HepG2 (cell line): ENCODE measurements around the gene KCTD6. TPM values are rescaled to one million over a fixed set of nuclear protein-coding genes. Genes with fewer than 3 reads are reported as not detected.

ENCODE experiments used
- ERF ChIP-seq: IDR thresholded peaks from 2 replicates; pipeline ENCODE4 v1.6.1; 2018; ENCODE audit warnings: missing biosample characterization, missing genetic modification reagents
- FOXP1 ChIP-seq, 2 experiments: fragments of 450-650 bp in 1 of 2; IDR thresholded peaks; 2 replicates each; pipeline ENCODE4 v1.6.1; 2017 to 2018; ENCODE audit warnings: antibody characterized with exemption in 1 of 2
- KDM5A ChIP-seq: fragments of 200-600 bp; sonication (generic); IDR thresholded peaks from 2 replicates; pipeline ENCODE4 v1.7.0; 2018; ENCODE audit warnings: antibody characterized with exemption, mild to moderate bottlenecking, low read length, borderline replicate concordance
- MTERF4 ChIP-seq: sonication (generic); formaldehyde crosslinking; IDR thresholded peaks from 2 replicates; pipeline ENCODE4 v1.8.0; 2023; ENCODE audit warnings: mild to moderate bottlenecking, missing genetic modification reagents
- MYNN ChIP-seq: sonication (generic); formaldehyde crosslinking; IDR thresholded peaks from 2 replicates; pipeline ENCODE4 v1.4.0; 2020; ENCODE audit warnings: mild to moderate bottlenecking, low read depth, missing genetic modification reagents
- NR2F6 ChIP-seq, 2 experiments: IDR thresholded peaks; 2 replicates each; pipeline ENCODE4 v1.6.1; 2016; ENCODE audit warnings: antibody characterized with exemption in 1 of 2, mild to moderate bottlenecking in 1 of 2
- PAF1 ChIP-seq: IDR thresholded peaks from 2 replicates; pipeline ENCODE4 v1.6.1; 2016; ENCODE audit warnings: missing genetic modification reagents, missing compliant biosample characterization
- REPIN1 ChIP-seq: sonication (generic); formaldehyde crosslinking; IDR thresholded peaks from 2 replicates; pipeline ENCODE4 v1.8.0; 2022; ENCODE audit warnings: missing genetic modification reagents, low read depth, mild to moderate bottlenecking, borderline replicate concordance
- RFXAP ChIP-seq: sonication (generic); formaldehyde crosslinking; IDR thresholded peaks from 2 replicates; pipeline ENCODE4 v1.4.0; 2020; ENCODE audit warnings: missing genetic modification reagents, borderline replicate concordance
- SOX5 ChIP-seq: IDR thresholded peaks from 2 replicates; pipeline ENCODE4 v1.6.1; 2016; ENCODE audit warnings: borderline replicate concordance
- U2AF1 ChIP-seq: fragments of 200-400 bp; formaldehyde crosslinking; optimal IDR thresholded peaks from 2 replicates; pipeline ENCODE3; 2017; ENCODE audit warnings: mild to moderate bottlenecking, low read depth, low read length
- ZBTB25 ChIP-seq: IDR thresholded peaks from 2 replicates; pipeline ENCODE4 v1.6.1; 2018; ENCODE audit warnings: missing genetic modification reagents
- ZNF143 ChIP-seq: sonication (generic); formaldehyde crosslinking; IDR thresholded peaks from 2 replicates; pipeline ENCODE4 v1.4.0; 2020; ENCODE audit warnings: missing genetic modification reagents
- ZNF614 ChIP-seq: IDR thresholded peaks from 2 replicates; pipeline ENCODE4 v1.6.1; 2018; ENCODE audit warnings: missing biosample characterization, missing genetic modification reagents, inconsistent platforms, borderline replicate concordance
- ZNF720 ChIP-seq: sonication (generic); formaldehyde crosslinking; IDR thresholded peaks from 2 replicates; pipeline ENCODE4 v1.4.0; 2020; ENCODE audit warnings: missing genetic modification reagents
- ZNF747 ChIP-seq: sonication (generic); formaldehyde crosslinking; IDR thresholded peaks from 2 replicates; pipeline ENCODE4 v1.8.1; 2023; ENCODE audit warnings: missing genetic modification reagents, mild to moderate bottlenecking, borderline replicate concordance
- ZNF788 ChIP-seq: sonication (generic); formaldehyde crosslinking; IDR thresholded peaks from 2 replicates; pipeline ENCODE4 v1.5.0; 2020; ENCODE audit warnings: mild to moderate bottlenecking, missing genetic modification reagents, borderline replicate concordance
- polyA plus RNA-seq, 8 experiments: library from polyadenylated mRNA; depleted of rRNA in 3 of 8; stranded (reverse) in 7 of 8; unstranded in 1 of 8; fragments of >200 nt; fragmentation: Illumina TruSeq in 4 of 8; extraction: Trizol in 4 of 8; gene quantifications; 2 replicates each; pipeline versions ENCODE4 v1.2.1 to v1.2.3, GENCODE V29; 2011 to 2016; ENCODE audit warnings: low read depth in 4 of 8, missing spikeins in 1 of 8, mixed read lengths in 1 of 8; ENCODE audit not compliant: insufficient read depth in 1 of 8
- total RNA-seq, 5 experiments: library from RNA; depleted of rRNA; stranded (reverse); fragments of >200 nt; fragmentation: Illumina TruSeq; extraction: Trizol; gene quantifications; 2 replicates each; pipeline ENCODE4 v1.2.3, GENCODE V29; 2016; ENCODE audit warnings: low read depth in 1 of 5
- TF ChIP-seq, protein P1 (sequence below): sonication (generic); formaldehyde crosslinking; IDR thresholded peaks from 2 replicates; pipeline ENCODE4 v1.4.0; 2020; ENCODE audit warnings: low read depth, missing genetic modification reagents
- TF ChIP-seq, protein P2 (sequence below): IDR thresholded peaks from 2 replicates; pipeline ENCODE4 v1.6.1; 2012; ENCODE audit warnings: low read depth, low read length, improper control_type of control experiment
- TF ChIP-seq, protein P3 (sequence below): sonication (generic); formaldehyde crosslinking; IDR thresholded peaks from 2 replicates; pipeline ENCODE4 v1.4.0; 2020; ENCODE audit warnings: missing genetic modification reagents

Gene KCTD6
- total and polyA plus RNA-seq, 2 of the 13 experiments (the other 11 are each of a cell fraction or from before 2014, with no cell fraction given), result 13.4 to 14.2 TPM

DNA sequence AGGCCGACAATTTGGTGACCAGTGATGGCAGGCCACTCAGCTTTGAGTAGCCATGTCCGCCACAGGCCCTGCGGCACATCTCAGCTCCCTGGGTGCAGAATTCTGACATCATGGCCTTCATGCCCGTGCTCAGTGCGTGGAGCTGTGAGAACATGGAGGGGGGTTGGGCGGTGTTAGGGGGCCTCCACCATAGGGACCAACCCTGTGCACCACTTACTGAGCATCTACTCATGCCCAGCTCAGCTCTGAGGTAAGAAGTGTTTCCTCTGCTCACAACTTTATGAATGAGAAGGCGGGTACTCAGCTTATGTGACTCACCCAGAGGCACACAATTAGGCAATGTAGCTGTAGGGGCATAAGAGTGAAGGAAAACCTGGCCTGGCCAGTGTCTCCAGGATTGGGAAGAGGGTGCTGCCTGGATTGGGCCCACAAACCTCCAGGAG lies 34.6 kb downstream of the KCTD6 start (continued):
- TF ChIP-seq KDM5A (no peak), REPIN1 (no peak), U2AF1 (no peak), ZNF747 (CRISPR knock-in tag) (0 out of 2 replicates have a peak, but pooled peaks have one; percentile 46), MYNN (CRISPR knock-in tag) (0 out of 2 replicates have a peak, but pooled peaks have one; percentile 42), MTERF4 (CRISPR knock-in tag) (no peak), RFXAP (CRISPR knock-in tag) (no peak), NR2F6 (IDR thresholded peaks at IDR 0.05) (peak; percentile 32; the same call in 1 of the 2 replicates), NR2F6 (CRISPR knock-in tag; IDR thresholded peaks at IDR 0.05) (peak; percentile 56), ZNF143 (CRISPR knock-in tag) (no peak), SOX5 (peak; percentile 33; the same call in 1 of the 2 replicates), ZNF614 (CRISPR knock-in tag) (peak; percentile 68; the same call in 1 of the 2 replicates), ZNF720 (no peak), FOXP1 (IDR thresholded peaks at IDR 0.05) (no peak), FOXP1 (CRISPR knock-in tag; IDR thresholded peaks at IDR 0.05) (peak; percentile 66; the same call in 1 of the 2 replicates), ERF (CRISPR knock-in tag) (0 out of 2 replicates have a peak, but pooled peaks have one; percentile 21), PAF1 (CRISPR knock-in tag) (no peak), ZBTB25 (CRISPR knock-in tag) (0 out of 2 replicates have a peak, but pooled peaks have one; percentile 43), ZNF788 (0 out of 2 replicates have a peak, but pooled peaks have one; percentile 28)
- TF ChIP-seq, protein P1, sequence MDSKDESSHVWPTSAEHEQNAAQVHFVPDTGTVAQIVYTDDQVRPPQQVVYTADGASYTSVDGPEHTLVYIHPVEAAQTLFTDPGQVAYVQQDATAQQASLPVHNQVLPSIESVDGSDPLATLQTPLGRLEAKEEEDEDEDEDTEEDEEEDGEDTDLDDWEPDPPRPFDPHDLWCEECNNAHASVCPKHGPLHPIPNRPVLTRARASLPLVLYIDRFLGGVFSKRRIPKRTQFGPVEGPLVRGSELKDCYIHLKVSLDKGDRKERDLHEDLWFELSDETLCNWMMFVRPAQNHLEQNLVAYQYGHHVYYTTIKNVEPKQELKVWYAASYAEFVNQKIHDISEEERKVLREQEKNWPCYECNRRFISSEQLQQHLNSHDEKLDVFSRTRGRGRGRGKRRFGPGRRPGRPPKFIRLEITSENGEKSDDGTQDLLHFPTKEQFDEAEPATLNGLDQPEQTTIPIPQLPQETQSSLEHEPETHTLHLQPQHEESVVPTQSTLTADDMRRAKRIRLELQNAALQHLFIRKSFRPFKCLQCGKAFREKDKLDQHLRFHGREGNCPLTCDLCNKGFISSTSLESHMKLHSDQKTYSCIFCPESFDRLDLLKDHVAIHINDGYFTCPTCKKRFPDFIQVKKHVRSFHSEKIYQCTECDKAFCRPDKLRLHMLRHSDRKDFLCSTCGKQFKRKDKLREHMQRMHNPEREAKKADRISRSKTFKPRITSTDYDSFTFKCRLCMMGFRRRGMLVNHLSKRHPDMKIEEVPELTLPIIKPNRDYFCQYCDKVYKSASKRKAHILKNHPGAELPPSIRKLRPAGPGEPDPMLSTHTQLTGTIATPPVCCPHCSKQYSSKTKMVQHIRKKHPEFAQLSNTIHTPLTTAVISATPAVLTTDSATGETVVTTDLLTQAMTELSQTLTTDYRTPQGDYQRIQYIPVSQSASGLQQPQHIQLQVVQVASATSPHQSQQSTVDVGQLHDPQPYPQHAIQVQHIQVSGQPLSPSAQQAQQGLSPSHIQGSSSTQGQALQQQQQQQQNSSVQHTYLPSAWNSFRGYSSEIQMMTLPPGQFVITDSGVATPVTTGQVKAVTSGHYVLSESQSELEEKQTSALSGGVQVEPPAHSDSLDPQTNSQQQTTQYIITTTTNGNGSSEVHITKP (CRISPR knock-in tag), result no peak
- TF ChIP-seq, protein P2, sequence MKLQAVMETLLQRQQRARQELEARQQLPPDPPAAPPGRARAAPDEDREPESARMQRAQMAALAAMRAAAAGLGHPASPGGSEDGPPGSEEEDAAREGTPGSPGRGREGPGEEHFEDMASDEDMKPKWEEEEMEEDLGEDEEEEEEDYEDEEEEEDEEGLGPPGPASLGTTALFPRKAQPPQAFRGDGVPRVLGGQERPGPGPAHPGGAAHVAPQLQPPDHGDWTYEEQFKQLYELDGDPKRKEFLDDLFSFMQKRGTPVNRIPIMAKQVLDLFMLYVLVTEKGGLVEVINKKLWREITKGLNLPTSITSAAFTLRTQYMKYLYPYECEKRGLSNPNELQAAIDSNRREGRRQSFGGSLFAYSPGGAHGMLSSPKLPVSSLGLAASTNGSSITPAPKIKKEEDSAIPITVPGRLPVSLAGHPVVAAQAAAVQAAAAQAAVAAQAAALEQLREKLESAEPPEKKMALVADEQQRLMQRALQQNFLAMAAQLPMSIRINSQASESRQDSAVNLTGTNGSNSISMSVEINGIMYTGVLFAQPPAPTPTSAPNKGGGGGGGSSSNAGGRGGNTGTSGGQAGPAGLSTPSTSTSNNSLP, result peak; percentile 79
- TF ChIP-seq, protein P3, sequence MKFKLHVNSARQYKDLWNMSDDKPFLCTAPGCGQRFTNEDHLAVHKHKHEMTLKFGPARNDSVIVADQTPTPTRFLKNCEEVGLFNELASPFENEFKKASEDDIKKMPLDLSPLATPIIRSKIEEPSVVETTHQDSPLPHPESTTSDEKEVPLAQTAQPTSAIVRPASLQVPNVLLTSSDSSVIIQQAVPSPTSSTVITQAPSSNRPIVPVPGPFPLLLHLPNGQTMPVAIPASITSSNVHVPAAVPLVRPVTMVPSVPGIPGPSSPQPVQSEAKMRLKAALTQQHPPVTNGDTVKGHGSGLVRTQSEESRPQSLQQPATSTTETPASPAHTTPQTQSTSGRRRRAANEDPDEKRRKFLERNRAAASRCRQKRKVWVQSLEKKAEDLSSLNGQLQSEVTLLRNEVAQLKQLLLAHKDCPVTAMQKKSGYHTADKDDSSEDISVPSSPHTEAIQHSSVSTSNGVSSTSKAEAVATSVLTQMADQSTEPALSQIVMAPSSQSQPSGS, result peak; percentile 67; the same call in 1 of the 2 replicates
